Right hindlimb (tissue), 1 donor: ENCODE results near the gene OMG.
"Not testable (repeated sequence)": the region's sequence is repeated elsewhere in the genome, so short reads cannot be mapped to it uniquely, and the experiment has no call there.

ENCODE experiments used
- DNase-seq: peaks from one replicate; pipeline ENCODE4 v3.0.0-alpha.2; 2018

OMG gene, protein sequence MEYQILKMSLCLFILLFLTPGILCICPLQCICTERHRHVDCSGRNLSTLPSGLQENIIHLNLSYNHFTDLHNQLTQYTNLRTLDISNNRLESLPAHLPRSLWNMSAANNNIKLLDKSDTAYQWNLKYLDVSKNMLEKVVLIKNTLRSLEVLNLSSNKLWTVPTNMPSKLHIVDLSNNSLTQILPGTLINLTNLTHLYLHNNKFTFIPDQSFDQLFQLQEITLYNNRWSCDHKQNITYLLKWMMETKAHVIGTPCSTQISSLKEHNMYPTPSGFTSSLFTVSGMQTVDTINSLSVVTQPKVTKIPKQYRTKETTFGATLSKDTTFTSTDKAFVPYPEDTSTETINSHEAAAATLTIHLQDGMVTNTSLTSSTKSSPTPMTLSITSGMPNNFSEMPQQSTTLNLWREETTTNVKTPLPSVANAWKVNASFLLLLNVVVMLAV

DNA sequence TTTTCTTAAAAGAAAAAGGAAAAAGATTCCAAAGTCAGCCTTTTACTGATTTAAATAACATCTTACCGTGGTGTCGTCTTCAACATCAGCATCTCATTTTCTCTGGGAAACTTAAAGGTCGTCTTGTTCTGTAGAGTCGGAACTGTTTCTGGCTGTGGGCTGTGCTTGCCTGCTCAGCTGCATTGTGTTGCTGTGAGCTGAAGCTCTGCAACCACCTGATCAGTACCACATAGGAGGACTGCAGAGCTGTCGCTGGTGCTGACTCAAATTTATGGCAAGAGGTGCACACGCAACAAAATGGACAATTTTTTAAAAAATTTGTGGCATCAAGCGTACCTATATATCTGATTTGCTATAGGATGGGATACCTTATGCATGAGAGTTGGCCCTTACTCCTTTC lies at the start of gene OMG:
OMG (minus strand) TSS at position 150 of the 400 bp plus-strand sequence. CDS start 908 bp downstream, outside the sequence.
- no peak for DNase-seq

GRCh38 chr17:31345191-31345747 lies 48.2 kb upstream of the OMG start:
- not testable (repeated sequence) for DNase-seq

DNA sequence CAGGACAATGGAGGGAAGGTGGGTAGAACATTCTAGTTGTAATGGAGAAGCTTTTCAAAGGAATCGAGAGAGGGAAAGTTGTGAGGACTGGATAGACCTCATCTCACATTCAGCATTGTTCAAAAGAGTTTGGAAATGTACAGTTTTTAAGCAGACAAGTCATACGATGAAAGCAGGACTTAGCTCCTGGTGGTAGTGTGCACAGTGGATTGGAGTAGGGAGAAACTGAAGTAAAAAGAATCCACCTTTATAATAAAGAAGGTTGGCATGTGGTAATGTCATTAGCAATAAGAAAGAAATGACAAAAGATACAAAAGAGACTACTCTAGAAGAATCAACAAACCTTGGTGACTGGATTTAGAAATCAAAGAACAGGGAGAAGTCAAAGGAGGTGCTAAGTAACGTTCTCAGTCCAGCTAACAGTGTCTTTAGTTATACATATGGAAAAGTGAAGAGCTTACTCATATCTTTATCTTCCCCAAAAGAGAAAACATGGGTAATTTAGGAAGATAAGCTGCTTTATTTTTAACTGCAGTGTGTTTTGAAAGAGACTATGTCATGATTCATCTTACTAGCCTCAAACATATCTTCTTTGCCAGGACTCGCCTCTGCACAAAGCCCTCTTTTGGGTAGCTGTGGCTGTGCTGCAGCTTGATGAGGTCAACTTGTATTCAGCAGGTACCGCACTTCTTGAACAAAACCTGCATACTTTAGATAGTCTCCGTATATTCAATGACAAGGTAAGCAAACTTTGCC lies 43.0 kb upstream of the OMG start:
- no peak for DNase-seq

GRCh38 chr17:31329221-31329620 lies 32.2 kb upstream of the OMG start:
- DNase-seq = no peak

DNA sequence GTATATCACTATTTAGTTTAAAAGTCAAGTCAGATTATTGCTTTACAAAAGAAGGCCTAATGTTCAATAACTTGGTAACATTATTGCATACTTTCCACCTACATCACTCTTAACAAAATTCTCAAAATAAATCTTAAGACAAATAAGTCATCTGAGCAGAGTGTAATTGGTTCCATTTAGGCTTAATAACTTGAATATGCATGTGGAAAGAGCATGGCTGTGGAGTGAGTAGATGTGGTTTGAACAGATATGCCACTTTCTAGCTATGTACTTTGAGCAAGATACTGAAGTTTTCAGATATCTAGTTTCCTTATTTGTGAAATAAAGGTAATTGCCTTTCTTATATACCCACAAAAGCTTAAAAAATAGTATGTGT lies 31.1 kb upstream of the OMG start:
- DNase-seq = no peak

- DNase-seq = no peak
Measured at GRCh38 chr17:31327534-31328159, 30.6 kb upstream of the OMG start.

DNA sequence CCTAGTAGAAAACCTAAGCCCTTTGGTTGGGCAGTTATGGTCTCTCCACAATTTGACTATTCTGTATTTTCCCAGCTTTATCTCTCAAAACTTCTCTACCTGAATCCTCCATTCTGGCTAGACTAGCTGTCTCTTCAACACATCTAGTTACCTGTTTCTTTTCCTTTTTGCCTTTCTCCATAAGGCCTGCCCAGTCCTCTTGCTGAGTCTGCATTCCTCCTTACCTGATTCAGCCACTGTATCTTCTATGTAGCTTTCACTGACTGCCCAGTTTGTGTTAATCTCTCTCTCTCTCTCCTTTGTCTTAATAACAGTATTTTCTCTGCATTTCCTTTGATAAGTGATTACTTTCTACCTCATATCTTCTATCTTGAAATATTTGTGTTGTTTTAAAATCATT lies 26.5 kb upstream of the OMG start:
- DNase-seq = no peak

DNA sequence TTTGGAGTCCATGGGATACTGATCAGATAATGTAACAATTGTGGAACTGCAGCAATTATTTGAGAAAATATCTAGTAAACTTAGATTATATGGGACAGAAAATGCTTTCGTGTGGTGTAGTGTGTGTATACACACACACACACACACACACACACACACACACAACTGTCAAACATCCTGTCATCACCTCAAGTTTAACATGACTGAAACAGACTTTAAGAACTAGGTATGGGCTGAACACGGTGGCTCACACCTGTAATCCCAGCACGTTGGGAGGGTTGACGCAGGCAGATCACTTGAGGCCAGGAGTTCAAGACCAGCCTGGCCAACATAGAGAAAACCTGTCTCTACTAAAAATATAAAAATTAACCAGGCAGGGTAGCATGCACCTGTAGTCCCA lies 24.9 kb upstream of the OMG start:
- no peak for DNase-seq

GRCh38 chr17:31321481-31321880 lies 24.4 kb upstream of the OMG start, which contains the start of gene EVI2A:
Gene EVI2A (minus strand): TSS chr17:31321622. CDS start chr17:31319013, 2,609 bp downstream.
- peak; percentile 21 for DNase-seq

GRCh38 chr17:31320791-31321190 lies 23.8 kb upstream of the OMG start:
- DNase-seq = no peak

GRCh38 chr17:31320241-31320640 lies 23.2 kb upstream of the OMG start:
- no peak for DNase-seq

- DNase-seq = no peak
Measured at GRCh38 chr17:31318851-31319661, 22.0 kb upstream of the OMG start.

- DNase-seq = no peak
Measured at GRCh38 chr17:31318298-31318801, 21.3 kb upstream of the OMG start.

GRCh38 chr17:31314782-31315100 lies 17.7 kb upstream of the OMG start:
- DNase-seq = no peak

DNA sequence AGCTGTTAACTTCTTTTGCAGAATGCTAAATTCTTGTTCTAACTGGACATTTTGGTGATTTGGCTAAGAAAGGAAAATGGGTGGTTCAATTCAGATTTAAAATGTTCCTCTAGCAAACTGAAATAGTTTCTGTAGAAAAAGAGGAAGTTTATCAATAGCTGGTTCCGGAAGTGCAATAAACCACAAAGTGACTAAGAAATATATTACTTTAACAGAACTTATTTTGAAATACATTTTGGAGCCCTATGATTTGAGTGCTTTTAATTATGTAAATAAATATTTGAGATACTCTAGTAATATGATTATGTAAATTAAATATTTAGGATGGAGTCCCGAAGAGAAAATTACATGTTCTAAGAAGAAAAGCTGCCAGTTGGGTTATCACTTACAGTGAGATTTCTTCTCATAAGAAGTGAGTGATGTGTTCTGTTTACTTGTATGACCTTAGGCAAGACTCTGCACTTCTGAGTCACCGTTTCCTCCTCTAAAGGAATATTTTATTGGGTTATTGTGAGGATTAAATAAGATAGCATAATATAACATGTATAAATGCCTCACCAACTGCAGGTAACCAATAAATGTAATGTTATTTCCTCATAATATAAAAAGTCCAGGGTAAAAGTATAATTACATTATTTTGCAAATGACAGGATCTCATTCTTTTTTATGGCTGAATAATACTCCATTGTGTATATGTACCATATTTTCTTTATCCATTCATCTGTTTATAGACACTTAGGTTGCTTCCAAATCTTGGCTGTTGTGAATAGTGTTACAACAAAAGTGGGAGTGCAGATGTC lies 17.1 kb upstream of the OMG start, which contains the start of gene EVI2B:
EVI2B (minus strand) TSS at position 73 of the 800 bp plus-strand sequence. CDS start 8,445 bp downstream, outside the sequence.
- no peak for DNase-seq

GRCh38 chr17:31312223-31312622 lies 15.2 kb upstream of the OMG start:
- DNase-seq = not testable (repeated sequence)

DNA sequence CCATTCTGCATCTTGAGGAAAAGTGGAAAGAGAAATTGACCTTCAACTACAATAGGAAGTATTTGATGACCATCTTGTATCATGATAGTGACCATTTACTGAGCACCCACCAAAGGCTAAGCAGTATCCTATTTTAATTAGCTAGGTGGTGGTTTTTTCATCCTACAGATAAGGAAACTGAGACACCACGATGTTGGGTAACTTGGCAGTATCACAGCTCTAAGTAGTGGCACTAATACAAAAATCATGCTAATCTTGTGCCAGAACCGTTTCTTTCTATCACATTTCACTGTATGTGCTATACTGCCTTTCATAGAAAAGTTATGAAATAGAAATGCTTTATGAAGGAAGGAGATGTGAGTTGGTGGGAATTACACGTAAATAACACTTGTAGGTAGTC lies 14.5 kb upstream of the OMG start:
- no peak for DNase-seq

DNA sequence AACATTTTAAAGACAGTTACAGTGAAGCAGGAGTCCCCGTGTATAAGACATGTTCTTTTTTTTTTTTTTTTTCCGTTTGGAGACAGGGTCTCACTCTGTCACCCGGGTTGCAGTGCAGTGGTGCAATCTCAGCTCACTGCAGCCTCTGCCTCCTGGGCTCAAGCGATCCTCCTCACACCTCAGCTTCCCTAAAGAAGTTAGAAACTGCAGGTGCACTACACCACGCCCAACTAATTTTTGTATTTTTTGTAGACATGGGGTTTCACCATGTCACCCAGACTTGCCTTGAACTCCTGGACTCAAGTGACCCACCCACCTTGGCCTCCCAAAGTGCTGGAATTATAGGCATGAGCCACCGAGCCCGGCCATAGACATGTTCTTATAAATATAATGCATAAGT lies 13.8 kb upstream of the OMG start:
- no peak for DNase-seq

DNA sequence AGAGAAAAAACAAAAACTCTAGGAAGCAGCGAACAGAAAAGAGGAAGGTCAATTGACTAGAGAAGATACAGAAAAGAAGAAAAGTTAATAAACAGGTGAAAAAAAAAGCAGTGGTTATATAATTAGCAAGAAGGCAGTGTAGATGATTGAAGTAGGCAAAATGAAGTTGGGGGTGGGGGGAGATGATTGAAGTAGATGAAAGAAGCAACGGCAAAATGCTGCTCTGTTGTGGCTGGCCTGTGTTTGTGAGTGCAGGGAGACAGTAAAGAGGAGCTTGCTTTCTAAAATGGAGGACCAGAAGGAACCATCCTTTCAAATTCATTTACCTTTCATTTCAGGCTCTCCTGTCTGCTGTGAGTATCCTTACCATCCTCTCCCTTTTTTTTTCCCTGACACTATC lies 13.2 kb upstream of the OMG start:
- DNase-seq = no peak

- no peak for DNase-seq
Measured at GRCh38 chr17:31309556-31309955, 12.5 kb upstream of the OMG start.
